Pancreas (tissue), 10 donors: ENCODE measurements around the gene INO80C. TPM values are rescaled to one million over a fixed set of nuclear protein-coding genes. Genes with fewer than 3 reads are reported as not detected.
A peak's percentile ranks its signal among the peaks of the same experiment; 100 is the strongest.

Experiments used
- ATAC-seq, 4 donors: fragments of 200-7000 bp; cut with Tn5 transposase; one replicate each; pipeline versions ENCODE4 v1.8.0 to v1.9.1; 2020; ENCODE audit warnings: mild to moderate bottlenecking in 4 of 4, moderate library complexity in 4 of 4
- DNase-seq, 6 donors: peaks; one replicate each; pipeline ENCODE4 v3.0.0-alpha.2; 2020
- FAIRE-seq: peaks from 2 replicates; lab custom pipeline; 2012; peaks lifted over from hg19 to GRCh38; lab: Jason Lieb, UNC
- H3K27ac ChIP-seq, 4 donors: fragments of 200-600 bp; sonication (generic); 1 replicate in 3 of 4; 2 replicates in 1 of 4; pipeline versions ENCODE4 v1.5.0 to v1.8.0; 2020
- H3K27me3 ChIP-seq, 4 donors: fragments of 200-600 bp; one replicate each; pipeline ENCODE4 v1.8.0; 2021
- H3K36me3 ChIP-seq, 3 donors: fragments of 200-600 bp; sonication (generic) in 1 of 3; one replicate each; pipeline versions ENCODE4 v1.5.0 to v1.8.0; 2020 to 2021
- H3K4me1 ChIP-seq, 3 donors: fragments of 200-600 bp; one replicate each; pipeline ENCODE4 v1.8.0; 2021
- H3K4me3 ChIP-seq, 4 donors: fragments of 200-600 bp; sonication (generic) in 2 of 4; one replicate each; pipeline versions ENCODE4 v1.5.0 to v1.8.0; 2020 to 2021
- H3K9me3 ChIP-seq, 4 donors: fragments of 200-600 bp; one replicate each; pipeline ENCODE4 v1.8.0; 2021
- CTCF ChIP-seq, 4 donors: fragments of 200-600 bp; sonication (generic) in 3 of 4; IDR thresholded peaks; one replicate each; pipeline versions ENCODE4 v1.5.0 to v1.8.0; 2021; ENCODE audit warnings: antibody characterized with exemption in 4 of 4
- WGBS, 2 donors: extraction: QIAGEN DNeasy Blood & Tissue Kit; methylation state at CpG; one replicate each; pipeline ENCODE4 v1.1.7; 2013; 5-methylcytosine and 5-hydroxymethylcytosine counted together
- intact Hi-C, 3 donors: fragments of 100-400 bp; cut with DNase I; formaldehyde crosslinking; loops; one replicate each; pipeline versions ENCODE4 v1.11.1 to v1.14.2; 2022
- polyA plus RNA-seq, 2 donors: library from polyadenylated mRNA; stranded (reverse); fragments of 200-250 nt; gene quantifications; one replicate each; pipeline ENCODE4 v1.2.3, GENCODE V29; 2013
- total RNA-seq, 6 donors: library from RNA; stranded (reverse); fragmentation: NEBNext Ultra II Directional in 4 of 6; extraction: Animal tissue kit (Norgen Biotek cat#: 25700) in 4 of 6; gene quantifications; one replicate each; pipeline versions ENCODE4 v1.2.1 to v1.2.4, GENCODE V29; 2021 to 2023
- donor health status: healthy with polysubstance abuse.
- donor health status: DM: no; HTN: no; CAD: no; lungs with moderate emphysema.
- donor health status: DM: no; HTN: no; CAD: no.
- donor health status: control.
- donor health status: control.
- donor health status: Bipolar disorder and iron deficiency.
- donor health status: DM: yes; HTN: yes; CAD: no.
- donor health status: DM: no; HTN: no; CAD: no.
- donor health status: DM: no; HTN: no; CAD: no.
- donor health status: DM: yes; HTN: yes; CAD: no.

Gene INO80C
- total RNA-seq = 10 to 100 TPM in 2 of 6 donors, 1 to 10 TPM in 4; 6.1 to 12.1 (median 9.0) TPM
- polyA plus RNA-seq = 10 to 100 TPM; 17.1 to 25.6 TPM

GRCh38 chr18:35497370-35498197, at the start of gene INO80C:
TSS of gene INO80C (minus strand) at chr18:35497960. CDS start at chr18:35497874, 86 bp downstream.
- Histone ChIP-seq H3K9me3 (no peaks in the 10 kb centered on the region), H3K36me3 (no peaks in the 10 kb centered on the region), H3K4me1 (peaks cover 0 to 16% (median 0%) of the 10 kb centered on the region in 3 donors), H3K27ac (peak within 1 kb of the TSS; percentile 89 to 96 (median 92)), H3K27me3 (no peaks in the 10 kb centered on the region), H3K4me3 (peak within 1 kb of the TSS; percentile 43 to 68 (median 48))
- TF ChIP-seq CTCF (IDR thresholded peaks at IDR 0.05) = no peak
- intact Hi-C loops = no loop called here
- FAIRE-seq (no peak), DNase-seq (peak; percentile 88 to 97 (median 91)), ATAC-seq (peak; percentile 96 to 99 (median 98))
- 1% methylated on average over 61 of the region's 61 CpGs for WGBS, 2 donors

- intact Hi-C loops = no loop called here
- no peak for FAIRE-seq
- WGBS, 2 donors = 68 to 75% methylated on average over 2 of the region's 2 CpGs
Measured at GRCh38 chr18:35547008-35547605, 49.3 kb upstream of the INO80C start.

GRCh38 chr18:35542356-35542755, 44.6 kb upstream of the INO80C start:
- Histone ChIP-seq H3K9me3 (no peaks in the 10 kb centered on the region), H3K27ac (no peak overlapping the region), H3K4me3 (no peak overlapping the region), H3K36me3 (no peaks in the 10 kb centered on the region), H3K27me3 (no peaks in the 10 kb centered on the region), H3K4me1 (no peaks in the 10 kb centered on the region)
- intact Hi-C loops = no loop called here
- FAIRE-seq (no peak), ATAC-seq (no peak), DNase-seq (no peak)
- TF ChIP-seq CTCF (IDR thresholded peaks at IDR 0.05) = no peak

More at GRCh38 chr18:35547008-35547605, 49.3 kb upstream of the INO80C start:
- H3K9me3 ChIP-seq = no peaks in the 10 kb centered on the region
- no peak overlapping the region for H3K4me3 ChIP-seq
- TF ChIP-seq CTCF (IDR thresholded peaks at IDR 0.05) = no peak
- H3K4me1 ChIP-seq = peaks cover 0 to 3% (median 0%) of the 10 kb centered on the region in 3 donors
- ATAC-seq = no peak
- H3K36me3 ChIP-seq = no peaks in the 10 kb centered on the region
- H3K27ac ChIP-seq = no peak overlapping the region
- DNase-seq = no peak
- H3K27me3 ChIP-seq = no peaks in the 10 kb centered on the region

- Histone ChIP-seq H3K9me3 (no peaks in the 10 kb centered on the region), H3K36me3 (no peaks in the 10 kb centered on the region), H3K27ac (no peak overlapping the region), H3K4me1 (no peaks in the 10 kb centered on the region), H3K4me3 (no peak overlapping the region), H3K27me3 (no peaks in the 10 kb centered on the region)
- no peak for FAIRE-seq
- no peak for ATAC-seq
- DNase-seq = no peak
- 83 to 94% methylated on average over 1 of the region's 1 CpG for WGBS, 2 donors
- intact Hi-C loops = no loop called here
- no peak for TF ChIP-seq CTCF (IDR thresholded peaks at IDR 0.05)
Measured at GRCh38 chr18:35535297-35535696, 37.5 kb upstream of the INO80C start.
